NB4 (cell line): Measurements from ENCODE around the gene VAV2.

Experiments
- POLR2A ChIP-seq: IDR thresholded peaks from 2 replicates; pipeline ENCODE4 v1.6.1; 2011; ENCODE audit warnings: mild to moderate bottlenecking; ENCODE audit not compliant: insufficient read length; ENCODE audit errors: extremely low read depth
- TF ChIP-seq, protein P1 (sequence below): IDR thresholded peaks from one replicate; pipeline ENCODE4 v1.5.1; 2012; ENCODE audit warnings: low read depth, low read length

GRCh38 chr9:133799716-133800115, 192.4 kb downstream of the VAV2 start:
- TF ChIP-seq, protein P1, sequence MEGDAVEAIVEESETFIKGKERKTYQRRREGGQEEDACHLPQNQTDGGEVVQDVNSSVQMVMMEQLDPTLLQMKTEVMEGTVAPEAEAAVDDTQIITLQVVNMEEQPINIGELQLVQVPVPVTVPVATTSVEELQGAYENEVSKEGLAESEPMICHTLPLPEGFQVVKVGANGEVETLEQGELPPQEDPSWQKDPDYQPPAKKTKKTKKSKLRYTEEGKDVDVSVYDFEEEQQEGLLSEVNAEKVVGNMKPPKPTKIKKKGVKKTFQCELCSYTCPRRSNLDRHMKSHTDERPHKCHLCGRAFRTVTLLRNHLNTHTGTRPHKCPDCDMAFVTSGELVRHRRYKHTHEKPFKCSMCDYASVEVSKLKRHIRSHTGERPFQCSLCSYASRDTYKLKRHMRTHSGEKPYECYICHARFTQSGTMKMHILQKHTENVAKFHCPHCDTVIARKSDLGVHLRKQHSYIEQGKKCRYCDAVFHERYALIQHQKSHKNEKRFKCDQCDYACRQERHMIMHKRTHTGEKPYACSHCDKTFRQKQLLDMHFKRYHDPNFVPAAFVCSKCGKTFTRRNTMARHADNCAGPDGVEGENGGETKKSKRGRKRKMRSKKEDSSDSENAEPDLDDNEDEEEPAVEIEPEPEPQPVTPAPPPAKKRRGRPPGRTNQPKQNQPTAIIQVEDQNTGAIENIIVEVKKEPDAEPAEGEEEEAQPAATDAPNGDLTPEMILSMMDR: no peak
- TF ChIP-seq POLR2A: no peak
